Transverse colon (tissue), 4 donors: ENCODE measurements around the gene ATP5ME. TPM values are rescaled to one million over a fixed set of nuclear protein-coding genes. Genes with fewer than 3 reads are reported as not detected.

ENCODE experiments used
- DNase-seq: peaks from one replicate; pipeline ENCODE4 v3.0.0-alpha.2; 2019
- H3K27ac ChIP-seq, 4 donors: fragments of 200-600 bp; sonication (generic); 2 replicates each; pipeline ENCODE4 v1.5.1; 2016 to 2018; ENCODE audit warnings: inconsistent platforms in 4 of 4
- H3K27me3 ChIP-seq: fragments of 200-600 bp; sonication (generic); 2 replicates; pipeline ENCODE4 v1.5.1; 2017; ENCODE audit warnings: inconsistent platforms
- H3K36me3 ChIP-seq, 4 donors: fragments of 200-600 bp; sonication (generic); 2 replicates each; pipeline ENCODE4 v1.5.1; 2017 to 2019; ENCODE audit warnings: inconsistent platforms in 4 of 4
- H3K4me1 ChIP-seq, 4 donors: fragments of 200-600 bp; sonication (generic); 2 replicates each; pipeline ENCODE4 v1.5.1; 2017 to 2020; ENCODE audit warnings: inconsistent platforms in 4 of 4
- H3K4me3 ChIP-seq, 4 donors: fragments of 200-600 bp; sonication (generic); 1 replicate in 1 of 4; 2 replicates in 3 of 4; pipeline versions ENCODE4 v1.5.1 to v1.6.1; 2017 to 2019; ENCODE audit warnings: inconsistent platforms in 4 of 4
- H3K9me3 ChIP-seq, 2 donors: fragments of 200-600 bp; sonication (generic); 2 replicates each; pipeline ENCODE4 v1.5.1; 2017 to 2019; ENCODE audit warnings: inconsistent platforms in 2 of 2
- EP300 ChIP-seq: sonication (generic); formaldehyde crosslinking; IDR thresholded peaks from one replicate; pipeline ENCODE4 v1.6.1; 2017; ENCODE audit warnings: antibody characterized with exemption, low read depth
- POLR2A ChIP-seq: fragments of 450-650 bp; IDR thresholded peaks from one replicate; pipeline ENCODE4 v1.6.1; 2016; ENCODE audit warnings: antibody characterized with exemption, mild to moderate bottlenecking, moderate library complexity
- POLR2AphosphoS5 ChIP-seq, 3 donors: sonication (generic); formaldehyde crosslinking; IDR thresholded peaks; one replicate each; pipeline ENCODE4 v1.6.1; 2016; ENCODE audit warnings: antibody characterized with exemption in 3 of 3
- WGBS, 2 donors: methylation state at CpG; one replicate each; pipeline ENCODE4 v1.1.5; 2018; ENCODE audit warnings: low coverage in 1 of 2; 5-methylcytosine and 5-hydroxymethylcytosine counted together
- in situ Hi-C, 4 donors: fragments of 200-750 bp; cut with MboI; loops; one replicate each; pipeline versions ENCODE4 v1.15.0 to v1.15.1; 2017; ENCODE audit warnings: low sequenced_read_pairs in 3 of 4, low pct_ligation_motif_present in 1 of 4, low pct_unique_long_range_greater_than_20kb in 1 of 4
- intact Hi-C: fragments of 100-400 bp; cut with DNase I; formaldehyde crosslinking; loops from one replicate; pipeline ENCODE4 v1.15.1; 2023; ENCODE audit warnings: low total_unique reads
- total RNA-seq, 4 donors: library from RNA; depleted of rRNA; stranded (reverse); fragments of >200 nt; gene quantifications; one replicate each; pipeline ENCODE4 v1.1.0, GENCODE V29; 2016
- TF ChIP-seq, protein P1 (sequence below), 5 experiments: fragments of 200-600 bp in 3 of 5; fragments of 450-650 bp in 2 of 5; sonication (generic) in 3 of 5; IDR thresholded peaks; 1 replicate in 2 of 5; 2 replicates in 3 of 5; pipeline ENCODE4 v1.5.1; 2016 to 2017; ENCODE audit warnings: antibody characterized with exemption in 5 of 5, inconsistent platforms in 3 of 5, mild to moderate bottlenecking in 2 of 5, moderate library complexity in 1 of 5

The ATP5ME gene
- total RNA-seq, 4 donors from 2014 or later = 52.0 to 152 (median 148) TPM; not detected in 1

DNA sequence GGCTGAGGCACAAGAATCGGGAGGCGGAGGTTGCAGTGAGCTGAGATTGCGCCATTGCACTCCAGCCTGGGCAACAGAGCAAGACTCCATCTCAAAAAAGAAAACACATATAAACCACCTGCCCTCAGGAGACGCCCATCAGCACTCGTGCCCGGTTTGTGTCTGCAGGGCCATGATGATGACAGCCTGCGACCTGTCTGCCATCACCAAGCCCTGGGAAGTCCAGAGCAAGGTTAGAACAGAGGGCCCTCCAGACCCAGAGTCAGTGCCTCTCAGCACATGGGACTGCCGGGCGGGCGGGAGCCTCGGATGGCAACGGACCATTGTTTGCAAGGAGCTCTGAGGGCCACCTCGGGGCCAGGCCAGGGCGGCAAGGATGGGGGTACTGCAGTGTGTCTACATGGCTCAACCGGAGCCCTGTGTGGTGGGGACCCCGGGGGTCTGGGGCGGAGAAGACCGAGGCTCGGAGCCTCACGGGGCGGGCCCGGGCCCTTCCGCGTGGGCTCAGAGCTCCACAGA, 9.3 kb downstream of the ATP5ME start:
- TF ChIP-seq, protein P1, sequence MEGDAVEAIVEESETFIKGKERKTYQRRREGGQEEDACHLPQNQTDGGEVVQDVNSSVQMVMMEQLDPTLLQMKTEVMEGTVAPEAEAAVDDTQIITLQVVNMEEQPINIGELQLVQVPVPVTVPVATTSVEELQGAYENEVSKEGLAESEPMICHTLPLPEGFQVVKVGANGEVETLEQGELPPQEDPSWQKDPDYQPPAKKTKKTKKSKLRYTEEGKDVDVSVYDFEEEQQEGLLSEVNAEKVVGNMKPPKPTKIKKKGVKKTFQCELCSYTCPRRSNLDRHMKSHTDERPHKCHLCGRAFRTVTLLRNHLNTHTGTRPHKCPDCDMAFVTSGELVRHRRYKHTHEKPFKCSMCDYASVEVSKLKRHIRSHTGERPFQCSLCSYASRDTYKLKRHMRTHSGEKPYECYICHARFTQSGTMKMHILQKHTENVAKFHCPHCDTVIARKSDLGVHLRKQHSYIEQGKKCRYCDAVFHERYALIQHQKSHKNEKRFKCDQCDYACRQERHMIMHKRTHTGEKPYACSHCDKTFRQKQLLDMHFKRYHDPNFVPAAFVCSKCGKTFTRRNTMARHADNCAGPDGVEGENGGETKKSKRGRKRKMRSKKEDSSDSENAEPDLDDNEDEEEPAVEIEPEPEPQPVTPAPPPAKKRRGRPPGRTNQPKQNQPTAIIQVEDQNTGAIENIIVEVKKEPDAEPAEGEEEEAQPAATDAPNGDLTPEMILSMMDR (IDR thresholded peaks at IDR 0.05) = no peak
- H3K27me3 ChIP-seq = peaks cover 6% of the 10 kb centered on the region
- H3K4me3 ChIP-seq = no peak overlapping the region
- DNase-seq = no peak
- peaks cover 0 to 10% (median 6%) of the 10 kb centered on the region in 4 donors for H3K4me1 ChIP-seq
- WGBS, 2 donors = 94% methylated on average over 18 of the region's 24 CpGs; no CpG with 5 or more reads in 1 of the 2 donors
- no peaks in the 10 kb centered on the region for H3K36me3 ChIP-seq
- in situ Hi-C loops = no loop called here
- no peak overlapping the region for H3K27ac ChIP-seq
- intact Hi-C loops = no loop called here
- H3K9me3 ChIP-seq = no peaks in the 10 kb centered on the region

DNA sequence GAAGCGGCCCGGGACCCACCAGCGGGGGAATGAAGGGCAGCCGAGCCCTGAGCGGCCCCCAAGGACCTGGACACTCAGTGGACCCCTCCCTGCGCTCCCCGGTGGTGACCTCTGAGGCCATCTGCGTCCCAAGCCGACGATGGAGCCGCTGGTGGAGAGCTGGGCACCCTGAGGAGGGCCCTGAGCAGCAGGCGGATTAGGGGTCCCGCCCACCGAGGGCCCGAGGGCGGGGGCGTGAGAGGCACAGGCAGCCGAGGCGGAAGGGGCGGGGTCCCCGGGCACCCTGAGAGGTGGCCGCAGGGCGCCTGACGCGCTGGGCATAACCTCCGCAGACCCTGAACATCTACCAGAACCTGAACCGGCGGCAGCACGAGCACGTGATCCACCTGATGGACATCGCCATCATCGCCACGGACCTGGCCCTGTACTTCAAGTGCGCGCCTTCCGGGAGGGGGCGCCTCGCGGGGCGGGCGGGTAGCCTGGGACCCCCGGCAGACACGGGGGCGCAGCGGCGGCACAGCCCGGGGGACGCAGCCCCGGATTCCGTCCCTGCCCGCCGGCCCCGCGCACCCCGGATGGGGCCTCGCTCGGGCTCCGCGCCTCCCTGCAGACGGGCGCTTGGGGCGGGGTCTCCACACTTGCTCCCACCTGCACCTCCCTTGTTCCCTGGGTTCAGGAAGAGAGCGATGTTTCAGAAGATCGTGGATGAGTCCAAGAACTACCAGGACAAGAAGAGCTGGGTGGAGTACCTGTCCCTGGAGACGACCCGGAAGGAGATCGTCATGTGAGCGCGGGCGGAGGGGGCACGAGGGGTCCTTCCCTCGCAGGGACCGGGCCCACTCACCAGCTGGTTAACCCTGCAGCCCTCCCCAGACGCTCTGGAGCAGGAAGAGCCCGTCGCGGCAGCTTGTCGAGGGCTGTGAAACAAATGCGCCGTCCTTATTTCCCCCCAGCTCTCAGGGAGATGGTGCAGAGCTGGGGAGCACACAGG, 10.3 kb downstream of the ATP5ME start:
- H3K36me3 ChIP-seq = no peaks in the 10 kb centered on the region
- H3K4me1 ChIP-seq = peaks cover 0 to 10% (median 6%) of the 10 kb centered on the region in 4 donors
- DNase-seq = peak; percentile 71
- in situ Hi-C loops = no loop called here
- peaks cover 6% of the 10 kb centered on the region for H3K27me3 ChIP-seq
- intact Hi-C loops = no loop called here
- TF ChIP-seq, protein P1 (IDR thresholded peaks at IDR 0.05) = no peak
- TF ChIP-seq POLR2A (no peak), EP300 (no peak)
- no peaks in the 10 kb centered on the region for H3K9me3 ChIP-seq
- H3K4me3 ChIP-seq = peak overlapping the region; percentile 34 to 55 (median 47)
- H3K27ac ChIP-seq = peak overlapping the region; percentile 12 to 44 (median 32)
- WGBS, 2 donors = 6% methylated on average over 53 of the region's 80 CpGs; no CpG with 5 or more reads in 1 of the 2 donors

DNA sequence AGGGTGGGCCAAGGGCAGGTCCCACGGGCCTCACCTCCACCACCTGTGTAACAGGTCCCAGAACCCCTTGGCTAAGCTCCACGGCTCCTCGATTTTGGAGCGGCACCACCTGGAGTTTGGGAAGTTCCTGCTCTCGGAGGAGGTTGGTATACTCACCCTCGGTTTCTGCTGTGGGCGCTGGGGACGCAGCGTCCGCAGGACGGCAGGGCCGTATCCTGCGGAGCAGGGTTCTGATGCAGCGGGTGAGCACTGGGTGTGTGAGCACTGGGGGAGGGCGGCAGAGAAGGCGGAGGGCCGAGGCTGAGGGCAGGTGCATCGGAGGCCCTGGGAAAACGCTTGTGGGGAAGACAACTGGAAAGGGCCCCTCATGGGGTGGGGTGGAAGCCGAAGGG, 11.0 kb downstream of the ATP5ME start:
- no peaks in the 10 kb centered on the region for H3K9me3 ChIP-seq
- intact Hi-C loops (no loop called here), in situ Hi-C loops (no loop called here)
- H3K27ac ChIP-seq = no peak overlapping the region
- peak overlapping the region; percentile 34 to 55 (median 47) for H3K4me3 ChIP-seq
- peaks cover 0 to 10% (median 6%) of the 10 kb centered on the region in 4 donors for H3K4me1 ChIP-seq
- H3K27me3 ChIP-seq = peaks cover 6% of the 10 kb centered on the region
- no peak for DNase-seq
- TF ChIP-seq, protein P1 (IDR thresholded peaks at IDR 0.05) = no peak
- TF ChIP-seq EP300 (no peak), POLR2A (no peak), POLR2AphosphoS5 (IDR thresholded peaks at IDR 0.05) (no peak)
- 49% methylated on average over 20 of the region's 20 CpGs; no CpG with 5 or more reads in 1 of the 2 donors for WGBS, 2 donors
- H3K36me3 ChIP-seq = no peaks in the 10 kb centered on the region

DNA sequence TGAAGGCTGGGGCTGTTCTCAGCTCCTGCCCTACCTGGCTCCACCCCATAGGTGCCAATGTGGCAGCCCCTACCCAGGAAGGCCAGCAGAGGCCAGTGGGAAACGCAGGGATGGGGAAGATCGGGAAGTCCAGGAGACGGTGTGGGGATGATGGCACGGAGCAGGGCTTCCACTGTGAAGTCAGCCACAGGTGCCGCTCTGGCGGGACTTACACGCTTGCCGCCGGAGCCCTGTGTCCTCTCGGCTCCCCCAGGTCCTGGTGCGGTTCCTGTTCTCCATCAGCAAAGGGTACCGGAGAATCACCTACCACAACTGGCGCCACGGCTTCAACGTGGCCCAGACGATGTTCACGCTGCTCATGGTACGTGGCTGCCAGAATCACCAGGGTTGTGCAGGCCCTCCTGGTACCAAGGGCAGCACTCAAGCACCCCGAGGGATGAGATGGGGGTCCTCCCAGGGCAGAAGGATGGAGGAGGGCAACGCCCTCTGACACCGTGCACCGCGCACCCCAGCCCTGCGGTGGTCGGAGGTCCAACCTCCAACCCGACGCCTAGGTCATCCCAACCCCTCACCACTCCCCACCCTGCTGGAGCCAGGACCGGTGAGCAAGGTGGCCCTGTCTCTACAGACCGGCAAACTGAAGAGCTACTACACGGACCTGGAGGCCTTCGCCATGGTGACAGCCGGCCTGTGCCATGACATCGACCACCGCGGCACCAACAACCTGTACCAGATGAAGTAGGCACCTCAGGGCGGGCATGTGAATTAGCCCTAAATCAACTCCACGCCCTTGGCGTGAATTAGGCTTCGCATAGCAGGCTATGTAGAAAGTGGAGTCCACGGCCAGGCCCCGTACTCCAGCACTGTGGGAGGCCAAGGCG, 12.0 kb downstream of the ATP5ME start:
- intact Hi-C loops (no loop called here), in situ Hi-C loops (no loop called here)
- DNase-seq = peak; percentile 4
- TF ChIP-seq EP300 = no peak
- TF ChIP-seq, protein P1 (IDR thresholded peaks at IDR 0.05) = no peak
- no peak for TF ChIP-seq POLR2AphosphoS5 (IDR thresholded peaks at IDR 0.05)
- TF ChIP-seq POLR2A = no peak
- no peaks in the 10 kb centered on the region for H3K9me3 ChIP-seq
- H3K4me1 ChIP-seq = peaks cover 0 to 10% (median 6%) of the 10 kb centered on the region in 4 donors
- peaks cover 6% of the 10 kb centered on the region for H3K27me3 ChIP-seq
- no peaks in the 10 kb centered on the region for H3K36me3 ChIP-seq
- WGBS, 2 donors = 96% methylated on average over 37 of the region's 42 CpGs; no CpG with 5 or more reads in 1 of the 2 donors
- no peak overlapping the region for H3K4me3 ChIP-seq
- H3K27ac ChIP-seq = no peak overlapping the region
